Endothelial cell of umbilical vein (primary cell): ENCODE data around the gene MPEG1. TPM values are rescaled to one million over a fixed set of nuclear protein-coding genes. Genes with fewer than 3 reads are reported as not detected.

Experiments used
- Bru-seq: library from RNA; stranded (reverse); fragments of 400-500 nt; gene quantifications from one replicate; lab custom pipeline; 2021; lab: Mats Ljungman, UMichigan
- BruChase-seq, 2 experiments: library from RNA; stranded (reverse); fragments of 400-500 nt; gene quantifications; one replicate each; lab custom pipeline; 2021; lab: Mats Ljungman, UMichigan
- BruUV-seq: library from RNA; stranded (reverse); fragments of 400-500 nt; replicated peaks from 2 replicates; lab custom pipeline; 2021; lab: Mats Ljungman, UMichigan
- CTCF ChIA-PET: fragments of 300-600, 350-600 bp; sonication (Branson Sonifier 250); formaldehyde crosslinking; loops from one replicate; lab custom pipeline; 2021; ENCODE audit warnings: antibody characterized with exemption, inconsistent platforms; lab: Charles Lee
- POLR2A ChIA-PET: fragments of 300-600, 350-600 bp; sonication (Branson Sonifier 250); formaldehyde crosslinking; loops from one replicate; lab custom pipeline; 2021; ENCODE audit warnings: antibody characterized with exemption, inconsistent platforms; lab: Charles Lee
- DNase-seq: peaks from one replicate; pipeline ENCODE4 v3.0.0-alpha.2; 2011; ENCODE audit warnings: low read depth, low spot score
- FAIRE-seq: peaks from 2 replicates; lab custom pipeline; 2011; peaks lifted over from hg19 to GRCh38; lab: Jason Lieb, UNC
- H2AFZ ChIP-seq: 2 replicates; pipeline ENCODE4 v1.6.0; 2012; ENCODE audit warnings: low read depth, low read length, control low read depth, inconsistent platforms
- H3K27ac ChIP-seq: 2 replicates; pipeline ENCODE4 v1.5.1; 2011; ENCODE audit warnings: low read depth, mild to moderate bottlenecking, control low read depth, low read length, moderate library complexity; ENCODE audit not compliant: insufficient read depth
- H3K27me3 ChIP-seq, 2 experiments: 2 replicates each; pipeline versions ENCODE4 v1.6.0 to v1.6.1; 2011; ENCODE audit warnings: low read length in 2 of 2, mixed read lengths in 1 of 2; ENCODE audit not compliant: control insufficient read depth in 2 of 2, insufficient read depth in 2 of 2
- H3K36me3 ChIP-seq, 2 experiments: 2 replicates in 1 of 2; 3 replicates in 1 of 2; pipeline ENCODE4 v1.5.1; 2011; ENCODE audit warnings: low read length in 2 of 2, mild to moderate bottlenecking in 1 of 2, moderate library complexity in 1 of 2; ENCODE audit not compliant: control insufficient read depth in 2 of 2, insufficient read depth in 2 of 2; ENCODE audit errors: extremely low read depth in 1 of 2
- H3K4me1 ChIP-seq: 3 replicates; pipeline ENCODE4 v1.5.1; 2011; ENCODE audit warnings: mild to moderate bottlenecking, low read length; ENCODE audit not compliant: control insufficient read depth, insufficient read depth; ENCODE audit errors: extremely low read depth
- H3K4me2 ChIP-seq: 2 replicates; pipeline ENCODE4 v1.6.1; 2011; ENCODE audit warnings: low read length, control low read depth, mixed read lengths; ENCODE audit not compliant: insufficient read depth
- H3K4me3 ChIP-seq, 3 experiments: fragments of 200-600 bp in 1 of 3; sonication (generic), shearing (Covaris generic) in 1 of 3; replicated peaks in 1 of 3; 2 replicates each; pipeline ENCODE4 v1.5.1; 2011 to 2016; ENCODE audit warnings: control low read depth in 3 of 3, low read length in 3 of 3, mild to moderate bottlenecking in 2 of 3, inconsistent platforms in 1 of 3, low read depth in 1 of 3, moderate library complexity in 1 of 3; ENCODE audit not compliant: insufficient read depth in 1 of 3
- H3K79me2 ChIP-seq: 2 replicates; pipeline ENCODE4 v1.6.0; 2012; ENCODE audit warnings: low read length, inconsistent platforms; ENCODE audit not compliant: control insufficient read depth, insufficient read depth
- H3K9ac ChIP-seq: replicated peaks from 2 replicates; pipeline ENCODE3; 2011; ENCODE audit warnings: low read length, control low read depth; ENCODE audit not compliant: insufficient read depth; ENCODE audit errors: extremely low read depth
- H3K9me1 ChIP-seq: replicated peaks from 3 replicates; pipeline ENCODE4 v1.6.0; 2011; ENCODE audit warnings: mild to moderate bottlenecking, low read length; ENCODE audit not compliant: control insufficient read depth, insufficient read depth; ENCODE audit errors: extremely low read depth
- H3K9me3 ChIP-seq: replicated peaks from 2 replicates; pipeline ENCODE4 v1.5.1; 2012; ENCODE audit warnings: low read length, inconsistent platforms; ENCODE audit not compliant: control insufficient read depth, insufficient read depth
- H4K20me1 ChIP-seq: replicated peaks from 2 replicates; pipeline ENCODE3; 2011; ENCODE audit warnings: mild to moderate bottlenecking, low read length; ENCODE audit not compliant: control insufficient read depth, insufficient read depth; ENCODE audit errors: extremely low read depth
- EZH2 ChIP-seq: IDR thresholded peaks from 2 replicates; pipeline ENCODE4 v1.6.1; 2012; ENCODE audit warnings: borderline replicate concordance, low read depth, mild to moderate bottlenecking, moderate library complexity, low read length, inconsistent platforms; ENCODE audit not compliant: severe bottlenecking
- JUN ChIP-seq: IDR thresholded peaks from 2 replicates; pipeline ENCODE4 v1.6.1; 2011; ENCODE audit warnings: borderline replicate concordance, low read depth; ENCODE audit not compliant: insufficient read length, insufficient read depth
- MYC ChIP-seq: IDR thresholded peaks from one replicate; pipeline ENCODE4 v1.6.1; 2011; ENCODE audit warnings: mild to moderate bottlenecking, low read depth, low read length
- POLR2A ChIP-seq: IDR thresholded peaks from 2 replicates; pipeline ENCODE4 v1.6.1; 2012; ENCODE audit warnings: low read depth, mild to moderate bottlenecking, control low read depth, low read length
- dilution Hi-C: fragments of 300-500 bp; cut with MboI; formaldehyde crosslinking; loops from one replicate; pipeline ENCODE4 v1.15.0; 2019; ENCODE audit warnings: low sequenced_read_pairs; ENCODE audit not compliant: extremely low pct_ligation_motif_present
- intact Hi-C: fragments of 100-400 bp; cut with micrococcal nuclease; formaldehyde crosslinking; loops from one replicate; pipeline ENCODE4 v1.10.0; 2022
- long read RNA-seq: library from polyadenylated mRNA; stranded (forward); transcript quantifications from one replicate; pipeline ENCODE4 v2.0.0, GENCODE V29; 2021
- polyA minus RNA-seq, 3 experiments: library from RNA; depleted of rRNA, polyadenylated mRNA; stranded (reverse); fragments of >200 nt; gene quantifications; 1 replicate in 1 of 3; 2 replicates in 2 of 3; pipeline ENCODE4 v1.2.3, GENCODE V29; 2011
- polyA plus RNA-seq, 4 experiments: library from polyadenylated mRNA; depleted of rRNA in 3 of 4; stranded (reverse) in 3 of 4; unstranded in 1 of 4; fragments of >200 nt; gene quantifications; 2 replicates each; pipeline versions ENCODE4 v1.2.1 to v1.2.3, GENCODE V29; 2011 to 2012; ENCODE audit warnings: missing spikeins in 1 of 4
- total RNA-seq: library from RNA; stranded (reverse); gene quantifications from 2 replicates; pipeline ENCODE4 v1.2.3, GENCODE V29; 2021
- TF ChIP-seq, protein P1 (sequence below): IDR thresholded peaks from 2 replicates; pipeline ENCODE4 v1.6.1; 2011; ENCODE audit not compliant: insufficient read depth, insufficient read length
- TF ChIP-seq, protein P2 (sequence below), 2 donors: IDR thresholded peaks; 1 replicate in 1 of 2; 2 replicates in 1 of 2; pipeline ENCODE4 v1.5.1; 2011; ENCODE audit warnings: low read length in 2 of 2, mild to moderate bottlenecking in 2 of 2, moderate library complexity in 2 of 2, control low read depth in 1 of 2, inconsistent platforms in 1 of 2, low read depth in 1 of 2; ENCODE audit not compliant: insufficient read depth in 1 of 2; ENCODE audit errors: extremely low read depth in 1 of 2

Gene MPEG1
- total RNA-seq (not detected in 2 replicates), polyA plus RNA-seq (not detected in 2 replicates), polyA minus RNA-seq (not detected in 2 replicates), Bru-seq, nascent RNA (not detected), BruChase-seq, experiment 1, labeled RNA remaining after a 6-hour chase (not detected), BruChase-seq, experiment 2, labeled RNA remaining after a 2-hour chase (not detected)
- polyA plus RNA-seq (2011; cell fraction: cytosol; rRNA removed), result not detected in 2 replicates
- not detected in 2 replicates for polyA plus RNA-seq (2011; cell fraction: nucleus; rRNA removed)
- polyA plus RNA-seq (2012), result not detected in 2 replicates
- not detected for polyA minus RNA-seq (2011; cell fraction: cytosol; rRNA and poly(A)+ RNA removed)
- polyA minus RNA-seq (2011; cell fraction: nucleus; rRNA and poly(A)+ RNA removed), result not detected in 2 replicates
- long read RNA-seq, result 0 reads

- FAIRE-seq (no peak), DNase-seq (no peak)
- Histone ChIP-seq H4K20me1 (no peaks in the 10 kb centered on the region), H3K9me1 (no peaks in the 10 kb centered on the region), H3K9me3 (no peaks in the 10 kb centered on the region), H3K79me2 (no peaks in the 10 kb centered on the region), H3K4me1 (no peaks in the 10 kb centered on the region), H3K9ac (no peak within 1 kb of the TSS), H2AFZ (no peak within 1 kb of the TSS), H3K4me2 (no peak within 1 kb of the TSS), H3K27ac (no peak within 1 kb of the TSS), H3K27me3 (peaks cover 0 to 2% of the 10 kb centered on the region in 2 experiments), H3K4me3 (no peak within 1 kb of the TSS), H3K36me3 (no peaks in the 10 kb centered on the region)
- TF ChIP-seq MYC (no peak), POLR2A (no peak), JUN (no peak), EZH2 (no peak)
- TF ChIP-seq, protein P1, sequence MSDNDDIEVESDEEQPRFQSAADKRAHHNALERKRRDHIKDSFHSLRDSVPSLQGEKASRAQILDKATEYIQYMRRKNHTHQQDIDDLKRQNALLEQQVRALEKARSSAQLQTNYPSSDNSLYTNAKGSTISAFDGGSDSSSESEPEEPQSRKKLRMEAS, result no peak
- TF ChIP-seq, protein P2, sequence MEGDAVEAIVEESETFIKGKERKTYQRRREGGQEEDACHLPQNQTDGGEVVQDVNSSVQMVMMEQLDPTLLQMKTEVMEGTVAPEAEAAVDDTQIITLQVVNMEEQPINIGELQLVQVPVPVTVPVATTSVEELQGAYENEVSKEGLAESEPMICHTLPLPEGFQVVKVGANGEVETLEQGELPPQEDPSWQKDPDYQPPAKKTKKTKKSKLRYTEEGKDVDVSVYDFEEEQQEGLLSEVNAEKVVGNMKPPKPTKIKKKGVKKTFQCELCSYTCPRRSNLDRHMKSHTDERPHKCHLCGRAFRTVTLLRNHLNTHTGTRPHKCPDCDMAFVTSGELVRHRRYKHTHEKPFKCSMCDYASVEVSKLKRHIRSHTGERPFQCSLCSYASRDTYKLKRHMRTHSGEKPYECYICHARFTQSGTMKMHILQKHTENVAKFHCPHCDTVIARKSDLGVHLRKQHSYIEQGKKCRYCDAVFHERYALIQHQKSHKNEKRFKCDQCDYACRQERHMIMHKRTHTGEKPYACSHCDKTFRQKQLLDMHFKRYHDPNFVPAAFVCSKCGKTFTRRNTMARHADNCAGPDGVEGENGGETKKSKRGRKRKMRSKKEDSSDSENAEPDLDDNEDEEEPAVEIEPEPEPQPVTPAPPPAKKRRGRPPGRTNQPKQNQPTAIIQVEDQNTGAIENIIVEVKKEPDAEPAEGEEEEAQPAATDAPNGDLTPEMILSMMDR (IDR thresholded peaks at IDR 0.05; ENCODE audit: extremely low read depth in 1 of 2, insufficient read depth in 1 of 2, low read depth in 1 of 2, low read length in 2 of 2), result no peak
- CTCF ChIA-PET, result interaction anchor here (4.8 kb wide), 1 partner anchor 41 kb away, joined by 27 read pairs; the partner anchor contains the start of gene DTX4
- dilution Hi-C loops, result no loop called here
- POLR2A ChIA-PET, result no interaction called here
- intact Hi-C loops, result no loop called here
- BruUV-seq, result no TSS peak
These were observed at the start of gene MPEG1 for GRCh38 chr11:59212744-59213631. TSS of gene MPEG1 (minus strand) at chr11:59212927. CDS start at chr11:59212865, 62 bp downstream.
